ENCODE results near the gene RNF43.

GRCh38 chr17:58409432-58409831, 7.9 kb downstream of the RNF43 start:
- TF ChIP-seq CTCF (IDR thresholded peaks at IDR 0.05; ENCODE audit: poor library complexity, severe bottlenecking) (no peak), MXI1 (conservative IDR thresholded peaks at IDR 0.05; ENCODE audit: poor library complexity, severe bottlenecking) (no peak), EP300 (conservative IDR thresholded peaks at IDR 0.05; ENCODE audit: poor library complexity, severe bottlenecking) (no peak), RAD21 (conservative IDR thresholded peaks at IDR 0.05) (no peak), EZH2 (IDR thresholded peaks at IDR 0.05; ENCODE audit: borderline replicate concordance, insufficient read depth, low read length, poor library complexity, severe bottlenecking) (no peak), REST (IDR thresholded peaks at IDR 0.05; ENCODE audit: borderline replicate concordance) (no peak), POLR2AphosphoS5 (IDR thresholded peaks at IDR 0.05) (no peak)

Data from neural cell (in vitro differentiated cells).